ENCODE measurements around the gene RCOR3. TPM values are rescaled to one million over a fixed set of nuclear protein-coding genes. Genes with fewer than 3 reads are reported as not detected.

Gene RCOR3
- total RNA-seq, 1 donor: 31.2 TPM

- peak within 1 kb of the TSS; percentile 77 for H3K4me3 ChIP-seq (ENCODE audit: low read depth, low read length)
- no peak for TF ChIP-seq CTCF (IDR thresholded peaks at IDR 0.05; ENCODE audit: insufficient read depth, low read length)
- peak; percentile 59 for DNase-seq (ENCODE audit: low read depth)
Observed at GRCh38 chr1:211326528-211327345, 67.6 kb downstream of the RCOR3 start, which contains the start of gene TRAF5. Gene TRAF5 (plus strand): TSS chr1:211326833. CDS start chr1:211353240, 26,407 bp downstream.

GRCh38 chr1:211327346-211327921 is 68.3 kb downstream of the RCOR3 start:
- TF ChIP-seq CTCF (IDR thresholded peaks at IDR 0.05; ENCODE audit: insufficient read depth, low read length): no peak
- peak; percentile 67 for DNase-seq (ENCODE audit: low read depth)
- peak overlapping the region; percentile 77 for H3K4me3 ChIP-seq (ENCODE audit: low read depth, low read length)

GRCh38 chr1:211328084-211328694 is 69.0 kb downstream of the RCOR3 start:
- peak overlapping the region; percentile 77 for H3K4me3 ChIP-seq (ENCODE audit: low read depth, low read length)
- TF ChIP-seq CTCF (IDR thresholded peaks at IDR 0.05; ENCODE audit: insufficient read depth, low read length): no peak
- DNase-seq (ENCODE audit: low read depth): no peak

- no peak for TF ChIP-seq CTCF (IDR thresholded peaks at IDR 0.05; ENCODE audit: insufficient read depth, low read length)
- no peak overlapping the region for H3K4me3 ChIP-seq (ENCODE audit: low read depth, low read length)
- no peak for DNase-seq (ENCODE audit: low read depth)
Observed at GRCh38 chr1:211328866-211329475, 69.8 kb downstream of the RCOR3 start.

- no peak for TF ChIP-seq CTCF (IDR thresholded peaks at IDR 0.05; ENCODE audit: insufficient read depth, low read length)
- DNase-seq (ENCODE audit: low read depth): no peak
- H3K4me3 ChIP-seq (ENCODE audit: low read depth, low read length): no peak overlapping the region
Observed at GRCh38 chr1:211329764-211330201, 70.6 kb downstream of the RCOR3 start.

- no peak overlapping the region for H3K4me3 ChIP-seq (ENCODE audit: low read depth, low read length)
- DNase-seq (ENCODE audit: low read depth): no peak
- TF ChIP-seq CTCF (IDR thresholded peaks at IDR 0.05; ENCODE audit: insufficient read depth, low read length): no peak
Observed at GRCh38 chr1:211330282-211330936, 71.2 kb downstream of the RCOR3 start.

Measured in fibroblast of the aortic adventitia (primary cell).